ENCODE data around the gene GAB2. TPM values are rescaled to one million over a fixed set of nuclear protein-coding genes. Genes with fewer than 3 reads are reported as not detected.

GAB2 gene
- total RNA-seq, 1 experiment from 2014 or later: 3.3 TPM

GRCh38 chr11:78170874-78171549 is 246.6 kb downstream of the GAB2 start:
- Mint-ChIP-seq H3K36me3 (ENCODE audit: insufficient read depth in 1 of 3, low read depth in 3 of 3) (peaks cover 4 to 10% (median 5%) of the 10 kb centered on the region in 3 experiments; a peak in 4 of 7 replicates), H3K4me3 (no peak overlapping the region), H3K9me3 (no peaks in the 10 kb centered on the region), H3K27me3 (ENCODE audit: low read depth) (no peaks in the 10 kb centered on the region), H3K4me1 (peaks cover 0 to 6% of the 10 kb centered on the region in 2 experiments; a peak in 2 of 4 replicates), H3K27ac (peak overlapping the region in 2 of 3 experiments; percentile 17 to 35; a peak in 4 of 7 replicates)
- Histone ChIP-seq H2AFZ (ENCODE audit: low read length) (no peak overlapping the region), H3K4me2 (ENCODE audit: insufficient read depth, insufficient read length, low read length) (no peak overlapping the region), H2BK120ac (ENCODE audit: low read depth, low read length, poor library complexity, severe bottlenecking) (no peak overlapping the region), H3K56ac (ENCODE audit: insufficient read length, low read depth, low read length) (no peak overlapping the region), H3K18ac (ENCODE audit: insufficient read length, low read depth, low read length) (no peak overlapping the region), H2BK20ac (ENCODE audit: low read depth, low read length, poor library complexity, severe bottlenecking) (no peak overlapping the region), H3K27me3 (ENCODE audit: insufficient read depth, low read length) (no peaks in the 10 kb centered on the region), H3K9ac (ENCODE audit: extremely low read depth, insufficient read length, low read length) (no peak overlapping the region), H3K27ac (ENCODE audit: insufficient read length, low read depth, low read length) (no peak overlapping the region), H2AK5ac (ENCODE audit: insufficient read length, low read length) (no peak overlapping the region), H3K4me1 (ENCODE audit: insufficient read depth, low read length) (no peaks in the 10 kb centered on the region), H3K4ac (ENCODE audit: low read depth, low read length) (no peak overlapping the region), H3K79me2 (ENCODE audit: insufficient read depth, low read length) (no peaks in the 10 kb centered on the region), H3K79me1 (ENCODE audit: insufficient read depth, low read depth, low read length, poor library complexity, severe bottlenecking) (no peaks in the 10 kb centered on the region), H2BK12ac (ENCODE audit: insufficient read length, low read depth, low read length) (no peak overlapping the region), H3T11ph (ENCODE audit: low read length) (no peak overlapping the region), H3K9me3 (ENCODE audit: control insufficient read depth, low read depth, low read length) (no peaks in the 10 kb centered on the region), H2BK5ac (ENCODE audit: insufficient read length, low read length) (no peak overlapping the region), H2BK15ac (ENCODE audit: low read depth, low read length) (no peak overlapping the region), H4K5ac (ENCODE audit: insufficient read length, low read depth, low read length) (no peak overlapping the region), H4K8ac (replicated peaks; ENCODE audit: insufficient read length, low read depth, low read length) (no peak overlapping the region), H3K23me2 (ENCODE audit: insufficient read length, low read depth, low read length, poor library complexity, severe bottlenecking) (no peaks in the 10 kb centered on the region), H3K14ac (ENCODE audit: insufficient read depth, low read length) (no peak overlapping the region), H3K23ac (ENCODE audit: insufficient read length, low read depth, low read length) (no peak overlapping the region), H4K20me1 (ENCODE audit: control insufficient read depth, insufficient read depth, insufficient read length) (no peaks in the 10 kb centered on the region), H4K91ac (ENCODE audit: insufficient read length, low read depth, low read length) (no peak overlapping the region)
- no peak for TF ChIP-seq CTCF (conservative IDR thresholded peaks at IDR 0.05)
- no CpG with 5 or more reads among the region's 7 CpGs for WGBS (ENCODE audit: extremely low coverage, insufficient read length, low lambda C conversion rate)
- no peak for DNase-seq

Data from H9 (cell line).